Stimulated activated CD4-positive, alpha-beta T cell treated with anti-CD3 and anti-CD28 coated beads, Interleukin-15, amount 100 ng/mL, for 1 hour (primary cell): ENCODE data around the gene SRC.

Experiments
- DNase-seq, 2 donors: peaks; one replicate each; pipeline ENCODE4 v3.0.0-alpha.2; 2020; ENCODE audit warnings: low read depth in 1 of 2, low spot score in 1 of 2

The SRC gene

DNA sequence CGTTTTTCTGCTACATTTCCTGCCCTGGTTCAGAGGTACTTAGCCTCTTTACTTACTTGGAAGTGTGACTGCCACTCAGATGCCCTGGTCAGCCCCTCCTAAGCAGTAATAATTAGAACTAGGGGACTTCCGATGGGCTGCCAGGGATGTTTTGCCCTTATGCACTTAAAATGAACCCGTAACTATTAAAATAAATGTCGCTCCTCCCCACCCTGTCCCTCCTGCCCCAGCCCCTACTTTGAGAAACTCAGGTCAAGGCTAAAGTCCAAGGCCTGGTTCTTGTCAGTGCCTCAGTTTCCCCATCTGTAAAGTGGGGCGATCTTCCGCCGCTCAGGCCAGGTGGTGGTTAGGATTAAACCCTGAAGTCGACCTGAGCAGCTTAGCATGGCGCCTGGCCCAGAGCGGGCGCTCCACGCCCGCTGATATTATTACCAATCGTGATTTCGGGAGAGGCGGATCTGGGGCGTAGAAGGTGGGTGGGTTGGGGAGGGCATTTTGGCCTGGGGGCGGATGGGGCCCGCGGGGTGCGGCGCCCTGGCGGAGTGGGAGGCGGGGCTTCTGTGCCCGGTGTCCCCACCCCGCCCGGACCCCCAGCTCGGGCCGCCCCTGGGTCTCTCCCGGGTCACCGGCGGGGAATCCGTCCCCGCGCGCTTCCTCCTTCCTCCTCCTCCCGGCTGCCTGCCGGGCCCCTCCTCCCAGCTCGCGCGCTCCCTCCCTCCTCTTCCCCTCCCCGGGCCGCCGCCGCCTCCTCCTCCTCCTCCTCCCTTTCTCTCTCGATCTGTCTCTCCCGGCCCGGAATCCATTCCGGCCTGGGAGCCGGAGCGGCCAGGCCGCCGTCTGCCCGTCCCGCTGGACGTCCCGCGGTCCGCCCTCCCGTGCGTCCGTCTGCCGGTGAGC, at the start of gene SRC:
Gene SRC (plus strand): TSS at position 802 of the 897 bp plus-strand sequence. CDS start 38,014 bp downstream, outside the sequence.
- peak in 1 of 2 donors; percentile 19 for DNase-seq

DNA sequence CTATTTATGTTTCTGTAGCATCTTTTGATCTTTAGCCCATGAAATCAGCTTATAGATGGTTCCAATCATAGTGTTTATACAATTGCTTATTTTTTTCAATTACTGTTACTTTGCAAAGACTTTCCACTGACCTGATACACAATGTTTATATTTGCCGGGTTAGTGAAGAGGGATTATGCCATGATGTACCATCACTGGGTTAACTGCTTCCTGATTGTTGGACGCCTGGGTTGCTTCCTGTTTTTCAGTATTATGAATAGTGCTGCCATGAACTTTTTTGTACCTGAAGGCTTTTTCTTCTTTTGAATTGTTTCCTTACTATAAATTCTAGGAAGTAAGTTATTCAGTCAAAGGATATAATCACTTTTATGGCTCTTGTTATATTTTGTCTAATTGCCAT, 49.6 kb upstream of the SRC start:
- DNase-seq, result no peak

DNA sequence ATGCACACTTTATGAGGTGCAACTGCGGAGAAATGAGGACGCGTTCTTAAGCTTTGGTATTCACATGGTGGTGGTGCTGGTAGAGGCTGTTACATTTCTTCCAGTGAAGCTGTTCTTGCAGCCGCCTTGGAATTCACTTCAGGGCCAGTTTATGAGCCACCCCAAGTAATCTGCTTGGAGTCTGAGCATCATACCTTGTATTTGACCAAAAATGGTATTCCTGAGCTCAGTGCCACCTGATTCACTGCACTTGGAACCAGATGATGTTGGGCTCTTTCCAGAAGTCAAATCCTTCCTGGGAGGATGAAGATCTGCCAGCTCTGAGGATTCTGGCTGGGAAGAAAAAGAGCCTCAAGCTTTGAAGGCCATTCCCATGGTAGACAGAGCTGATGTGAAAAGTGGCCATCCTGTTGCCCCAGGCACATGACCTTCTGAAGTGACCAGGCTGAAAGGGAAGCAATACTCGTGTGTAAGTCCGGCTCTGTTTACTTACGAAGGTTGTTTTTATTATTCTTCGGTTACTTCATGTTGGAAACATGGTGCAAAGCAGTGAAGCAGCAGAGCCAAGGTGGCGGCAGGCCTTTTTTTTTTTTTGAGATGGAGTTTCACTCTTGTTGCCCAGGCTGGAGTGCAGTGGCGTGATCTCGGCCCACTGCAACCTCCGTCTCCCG, 48.7 kb upstream of the SRC start:
- no peak for DNase-seq

DNA sequence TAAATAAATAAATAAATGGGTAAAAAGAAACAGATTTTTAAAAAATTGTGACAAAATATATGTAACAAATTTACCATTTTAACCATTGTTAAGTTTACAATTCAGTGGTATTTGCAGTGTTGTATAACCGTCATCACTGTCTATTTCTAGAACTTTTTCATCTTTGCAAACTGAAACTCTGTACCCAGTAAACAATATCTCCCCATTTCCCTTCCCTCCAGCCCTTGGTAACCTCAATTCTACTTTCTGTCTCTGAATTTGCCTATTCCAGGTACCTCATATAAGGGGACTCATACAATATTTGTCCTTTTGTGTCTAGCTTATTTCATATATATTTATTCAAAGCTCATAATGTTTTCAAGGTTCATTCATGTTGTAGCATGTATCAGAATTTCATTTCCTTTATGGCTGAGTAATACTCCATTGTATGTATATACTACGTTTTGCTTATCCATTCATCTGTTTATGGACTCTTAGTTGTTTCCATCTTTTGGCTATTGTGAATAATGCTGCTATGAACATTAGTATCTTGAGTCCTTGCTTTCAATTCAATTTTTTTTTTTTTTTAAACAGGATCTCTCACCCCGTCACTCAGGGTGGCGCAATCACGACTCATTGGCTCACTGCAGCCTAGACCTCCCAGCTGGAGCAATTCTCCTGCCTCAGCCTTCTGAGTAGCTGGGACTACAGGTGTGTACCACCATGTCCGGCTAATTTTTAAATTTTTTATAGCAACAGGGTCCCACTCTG, 47.6 kb upstream of the SRC start:
- DNase-seq, result no peak

DNA sequence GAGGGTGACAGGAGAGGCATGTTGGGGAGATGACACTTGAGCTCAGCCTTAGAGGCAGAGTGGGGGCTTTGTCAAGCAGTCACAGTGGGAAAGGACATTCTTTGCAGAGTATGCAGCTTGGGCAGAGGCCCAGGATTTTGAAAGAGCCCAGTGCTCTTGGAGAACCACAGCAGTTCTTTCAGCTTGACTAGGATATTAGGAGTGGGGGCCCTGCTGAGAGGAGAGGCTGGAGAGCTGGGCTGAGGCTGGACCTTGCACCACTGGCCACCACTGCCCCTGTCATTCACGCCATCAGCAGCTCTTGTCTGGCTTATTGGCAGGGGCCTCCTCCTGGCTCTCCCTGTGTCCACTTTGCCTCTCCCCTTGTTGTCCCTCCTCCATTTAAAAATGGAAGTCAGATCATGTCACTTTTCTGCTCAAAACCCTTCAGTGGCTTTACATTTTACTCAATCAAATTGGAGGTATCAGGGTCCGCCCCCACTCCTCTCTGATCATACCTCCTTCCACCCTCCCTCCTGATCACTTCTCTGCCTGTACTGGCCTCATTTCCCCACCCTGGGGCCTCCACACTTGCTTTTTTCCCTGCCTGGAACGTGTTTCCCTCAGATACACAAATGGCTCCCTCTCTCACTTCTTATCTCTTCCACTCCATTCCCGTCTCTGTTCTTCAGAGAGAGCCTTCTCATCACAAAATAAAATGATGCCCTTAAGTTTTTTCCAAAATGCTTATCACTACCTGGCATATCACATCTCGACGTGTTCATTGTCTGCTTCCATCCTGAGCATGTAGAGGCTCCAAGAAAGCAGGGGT, 46.0 kb upstream of the SRC start:
- DNase-seq, result no peak

DNA sequence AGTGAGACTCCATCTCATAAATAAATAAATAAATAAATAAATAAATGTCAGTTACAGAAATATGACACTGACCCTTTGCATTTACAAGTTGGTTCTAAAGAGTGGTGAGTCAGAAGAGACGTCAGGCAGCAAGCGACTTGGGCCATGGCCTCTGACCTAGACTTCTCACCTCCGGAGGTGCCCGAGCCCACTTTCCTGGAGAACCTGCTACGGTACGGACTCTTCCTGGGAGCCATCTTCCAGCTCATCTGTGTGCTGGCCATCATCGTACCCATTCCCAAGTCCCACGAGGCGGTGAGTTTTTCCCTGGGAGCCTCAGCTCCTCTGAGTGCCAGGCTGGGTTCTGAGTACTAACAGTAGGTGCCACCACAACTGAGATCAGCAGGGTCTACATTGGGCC, 44.8 kb upstream of the SRC start:
- no peak for DNase-seq

DNA sequence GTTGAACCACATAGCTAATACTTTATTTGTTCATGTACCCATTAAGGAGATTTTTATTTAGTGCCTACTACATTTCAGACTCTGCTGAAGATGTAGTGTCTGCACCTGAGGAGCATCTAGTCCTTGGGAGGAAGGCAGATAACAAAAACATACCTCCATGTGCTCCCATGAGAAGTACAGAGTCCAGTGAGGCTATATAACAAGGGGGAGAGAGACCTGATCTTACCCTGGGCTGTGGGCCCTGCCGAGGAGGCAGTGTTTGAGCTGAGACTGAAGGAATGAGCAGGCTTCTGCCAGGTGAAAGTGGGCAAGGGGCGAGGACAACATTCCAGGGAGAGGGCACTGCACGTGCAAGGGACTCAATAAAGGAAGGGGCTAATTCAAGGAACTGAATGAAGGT, 44.4 kb upstream of the SRC start:
- no peak for DNase-seq

DNA sequence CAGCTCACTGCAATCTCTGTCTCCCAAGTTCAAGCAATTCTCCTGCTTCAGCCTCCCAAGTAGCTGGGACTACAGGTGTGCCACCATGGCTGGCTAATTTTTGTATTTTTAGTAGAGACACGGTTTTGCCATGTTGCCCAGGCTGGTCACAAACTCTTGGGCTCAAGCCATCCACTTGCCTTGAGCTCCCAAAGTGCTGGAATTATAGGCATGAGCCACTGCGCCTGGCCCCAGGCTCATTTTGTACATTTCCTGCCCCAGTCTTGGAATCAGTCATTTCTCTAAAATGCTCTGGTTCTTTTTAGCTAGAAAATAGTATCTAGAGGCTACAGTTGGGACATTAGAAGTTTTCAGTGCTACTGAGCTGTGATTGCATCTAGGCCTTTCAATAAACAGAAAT, 43.0 kb upstream of the SRC start:
- no peak for DNase-seq

DNA sequence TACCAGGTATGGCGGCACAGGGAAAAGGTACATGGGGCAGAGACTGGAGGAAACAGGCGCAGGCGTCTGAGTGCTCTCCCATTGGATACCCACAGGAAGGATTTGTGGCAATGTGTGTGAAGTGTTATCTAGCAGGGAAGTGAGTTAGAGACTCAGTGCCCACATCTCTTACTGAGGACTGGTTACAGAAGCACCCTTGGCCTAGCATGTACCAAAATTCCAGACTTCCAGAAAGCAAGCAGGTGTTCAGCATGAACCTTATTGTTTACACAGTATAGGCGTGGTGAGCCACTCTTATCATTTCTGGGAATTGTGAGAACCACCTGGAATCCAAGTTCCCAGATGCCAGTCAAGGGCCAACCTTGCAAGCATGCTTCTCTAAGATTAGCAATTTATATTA, 42.3 kb upstream of the SRC start:
- no peak for DNase-seq

DNA sequence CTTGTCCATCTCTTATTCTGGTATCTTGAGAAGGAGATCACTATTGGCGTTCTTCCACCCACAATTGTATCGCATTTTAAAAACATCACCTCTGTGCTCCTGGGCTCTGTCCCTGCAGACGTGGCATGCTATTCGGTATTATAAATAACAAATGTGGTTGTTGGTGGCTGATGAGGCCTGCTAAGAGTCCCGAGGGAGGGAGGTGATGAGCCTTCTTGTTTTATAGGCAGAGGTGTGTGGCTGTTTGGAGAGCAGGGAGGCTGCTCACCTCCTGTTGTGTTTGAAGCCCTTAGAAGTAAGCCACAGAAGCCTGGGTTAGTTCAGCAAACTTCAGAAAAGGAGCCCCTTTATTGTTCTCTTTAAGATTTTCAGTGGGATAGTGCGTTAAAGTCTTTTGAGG, 40.9 kb upstream of the SRC start:
- no peak for DNase-seq

DNA sequence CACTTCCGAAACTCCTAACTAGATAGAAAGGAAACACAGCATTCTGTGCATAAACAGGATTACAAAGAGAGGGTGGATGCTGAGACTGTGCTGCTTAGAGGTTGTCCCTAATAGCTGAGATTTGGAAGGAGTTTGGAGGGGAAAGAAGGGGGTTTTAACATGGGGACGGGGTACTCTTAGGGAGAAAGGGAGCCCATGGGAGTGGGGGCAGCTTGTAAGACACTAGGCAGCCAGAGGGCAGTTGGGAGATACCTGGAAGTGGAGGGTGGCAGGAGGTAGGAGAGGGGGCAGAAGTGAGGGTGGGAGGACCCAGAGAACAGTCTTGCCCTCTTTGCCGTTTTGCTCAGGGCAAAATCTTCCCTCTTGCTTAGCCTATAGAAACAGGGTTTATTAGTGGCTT, 40.1 kb upstream of the SRC start:
- DNase-seq, result no peak

DNA sequence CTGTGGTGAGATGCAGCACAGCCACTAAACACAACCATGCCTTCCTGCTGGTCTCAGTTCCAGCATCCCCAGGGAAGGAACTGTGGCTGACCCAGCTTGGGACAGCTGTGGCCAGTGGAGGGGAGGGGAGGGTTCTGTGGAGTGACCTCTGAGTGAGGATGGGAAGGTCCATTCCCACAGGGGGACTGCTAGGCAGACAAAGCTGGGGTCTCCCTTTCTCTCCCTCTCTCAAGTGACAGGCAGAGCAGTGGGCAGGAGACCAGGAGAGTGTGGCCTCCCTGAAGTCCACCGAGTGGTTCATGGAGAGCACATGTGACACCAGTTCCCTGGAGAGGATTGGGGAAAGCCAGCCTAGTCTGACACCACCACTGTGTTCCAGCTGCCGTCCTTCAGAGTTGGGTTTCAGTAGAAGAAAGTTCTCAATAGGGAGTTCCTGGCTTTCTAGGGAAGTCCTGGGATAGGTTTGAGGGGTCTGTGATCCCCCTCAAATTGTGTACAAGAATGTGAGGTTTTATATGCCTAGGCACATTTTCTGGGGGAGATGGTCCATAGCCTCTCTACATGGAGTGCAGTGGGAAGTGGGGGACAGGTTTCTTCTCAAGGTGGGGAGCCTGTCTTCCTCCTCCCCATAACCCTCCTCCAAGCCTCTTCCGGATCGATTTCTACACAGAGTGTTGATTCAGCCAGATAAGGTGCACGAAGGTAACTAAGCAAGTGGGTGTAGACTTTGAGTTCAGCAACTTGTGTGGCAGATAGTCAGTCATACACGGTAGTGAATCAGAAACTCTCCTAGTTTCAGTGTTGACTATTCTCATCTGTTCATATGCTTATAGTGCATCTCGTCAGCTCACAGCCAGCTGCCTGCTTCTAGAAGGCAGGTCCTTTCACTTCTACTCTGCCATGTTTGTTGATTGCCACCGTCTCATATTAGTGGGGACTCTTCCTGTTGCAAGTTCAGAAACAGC, 37.6 kb upstream of the SRC start:
- DNase-seq, result no peak

DNA sequence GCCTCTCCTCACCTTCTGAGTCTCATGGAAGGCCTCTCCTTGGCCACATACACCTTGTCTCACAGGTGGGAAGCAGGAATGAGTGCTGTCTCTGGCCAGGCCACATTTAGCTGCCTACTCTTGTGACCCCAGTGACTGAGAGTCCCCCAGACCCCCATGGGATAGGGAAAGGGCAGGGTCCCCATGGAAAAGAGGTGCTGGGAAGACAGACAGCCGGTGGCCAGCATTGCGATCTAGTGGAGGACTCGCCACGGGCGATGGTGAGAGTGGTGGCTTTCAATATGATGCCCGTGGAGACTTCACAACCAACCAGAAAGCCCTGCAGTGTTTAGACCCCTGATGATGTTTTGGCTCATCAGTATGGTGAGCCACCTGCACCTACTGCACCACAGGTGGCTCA, 36.6 kb upstream of the SRC start:
- DNase-seq, result no peak

DNA sequence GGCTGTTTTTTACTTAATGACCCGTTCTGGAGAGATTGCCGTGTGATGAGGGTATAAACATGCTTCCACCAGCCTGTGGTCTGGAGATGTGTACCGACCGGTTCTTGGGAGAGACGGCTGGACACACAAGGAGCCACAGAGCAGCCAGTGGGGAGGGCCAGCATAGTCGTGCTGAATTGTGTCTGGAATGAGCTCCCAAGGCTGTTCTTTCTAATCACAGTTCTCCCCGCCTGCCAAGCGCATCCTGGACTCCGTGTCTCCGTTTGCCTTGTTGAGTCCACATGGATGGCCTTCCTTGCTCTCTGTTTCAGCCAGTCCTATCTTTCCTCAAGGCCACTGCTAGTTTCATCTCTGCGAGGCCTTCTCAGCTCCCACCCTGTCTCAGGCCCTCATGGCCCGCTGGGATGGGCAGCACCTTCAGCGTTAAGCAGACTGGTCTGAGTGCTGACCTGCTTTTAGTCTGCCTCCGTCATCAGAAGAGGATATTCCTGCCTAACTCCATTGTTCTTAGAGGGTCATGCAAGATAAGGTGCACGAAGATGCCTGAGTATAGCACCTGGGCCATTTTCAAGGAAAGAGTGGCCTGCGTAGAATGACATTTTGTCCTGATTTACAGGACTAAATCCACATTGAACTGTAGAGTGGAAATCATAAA, 35.9 kb upstream of the SRC start:
- DNase-seq, result no peak

DNA sequence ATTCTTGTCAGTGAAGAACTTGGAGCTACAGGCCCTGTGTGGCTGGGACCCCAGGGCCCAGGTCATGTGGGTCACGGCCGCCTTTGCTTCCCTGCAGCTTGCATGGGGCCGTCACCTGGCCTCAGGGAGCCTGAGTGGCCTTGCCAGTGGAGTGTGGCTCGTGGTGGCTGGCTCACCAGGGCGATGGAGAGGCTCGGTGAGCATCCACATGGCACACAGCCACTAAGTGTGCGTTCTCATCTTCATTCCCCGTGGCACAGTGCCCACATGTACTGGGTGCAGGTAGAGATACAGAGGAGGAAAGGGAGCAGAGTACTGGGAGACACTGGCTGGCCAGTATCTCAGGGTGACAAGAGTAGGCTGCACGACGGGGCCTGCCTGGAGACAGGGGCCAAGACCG, 35.0 kb upstream of the SRC start:
- no peak for DNase-seq

DNA sequence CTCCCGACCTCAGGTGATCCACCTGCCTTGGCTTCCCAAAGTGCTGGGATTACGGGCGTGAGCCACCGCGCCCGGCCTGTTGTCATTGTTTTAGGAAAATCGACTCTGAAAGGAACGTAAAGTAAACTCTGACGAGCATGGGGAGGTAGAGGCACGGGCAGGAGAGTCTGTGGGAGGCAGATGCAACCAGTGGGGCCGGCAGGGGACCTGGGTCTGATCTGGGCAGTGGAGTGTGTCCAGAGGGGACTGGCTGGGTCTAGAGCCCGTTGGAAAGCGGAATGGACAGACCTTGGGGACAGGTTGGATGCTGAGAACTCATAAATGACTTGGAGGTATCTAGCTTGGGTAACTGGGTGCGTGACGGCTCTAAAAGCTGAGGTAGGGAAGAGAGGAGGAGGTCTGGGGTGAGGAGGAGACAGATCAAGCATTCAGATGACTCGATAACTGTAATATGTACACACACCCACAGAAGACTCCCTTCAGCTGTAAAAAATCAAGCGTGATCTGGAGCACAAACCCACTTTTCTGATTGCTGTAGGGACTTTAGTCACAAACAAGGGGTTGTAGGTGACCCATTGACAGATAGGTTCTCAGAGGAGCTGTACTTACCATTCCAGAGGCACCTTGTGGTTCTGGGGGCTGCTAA, 34.1 kb upstream of the SRC start:
- no peak for DNase-seq

DNA sequence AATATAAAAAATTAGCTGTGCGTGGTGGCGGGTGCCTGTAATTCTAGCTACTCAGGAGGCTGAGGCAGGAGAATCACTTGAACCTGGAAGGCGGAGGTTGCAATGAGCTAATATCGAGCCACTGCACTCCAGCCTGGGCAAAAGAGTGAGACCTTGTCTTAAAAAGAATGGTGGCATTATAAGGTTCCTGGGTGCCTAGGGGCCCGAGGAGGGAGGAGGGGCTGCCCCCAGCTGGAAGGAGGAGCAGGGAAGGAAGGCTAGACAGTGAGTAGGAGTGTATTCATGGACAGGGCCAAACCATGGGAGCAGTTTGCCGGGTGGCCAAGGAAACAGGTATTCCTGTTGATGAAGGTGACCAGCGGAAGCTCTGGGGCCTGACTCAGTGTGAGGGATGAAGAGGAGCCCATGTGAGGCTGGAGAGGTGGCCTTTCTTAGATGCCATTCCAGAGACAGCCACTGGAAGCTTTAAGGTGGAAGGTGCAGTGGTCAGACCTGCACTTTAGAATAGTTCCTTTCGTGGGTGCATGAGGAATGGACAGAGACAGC, 32.3 kb upstream of the SRC start:
- no peak for DNase-seq

DNA sequence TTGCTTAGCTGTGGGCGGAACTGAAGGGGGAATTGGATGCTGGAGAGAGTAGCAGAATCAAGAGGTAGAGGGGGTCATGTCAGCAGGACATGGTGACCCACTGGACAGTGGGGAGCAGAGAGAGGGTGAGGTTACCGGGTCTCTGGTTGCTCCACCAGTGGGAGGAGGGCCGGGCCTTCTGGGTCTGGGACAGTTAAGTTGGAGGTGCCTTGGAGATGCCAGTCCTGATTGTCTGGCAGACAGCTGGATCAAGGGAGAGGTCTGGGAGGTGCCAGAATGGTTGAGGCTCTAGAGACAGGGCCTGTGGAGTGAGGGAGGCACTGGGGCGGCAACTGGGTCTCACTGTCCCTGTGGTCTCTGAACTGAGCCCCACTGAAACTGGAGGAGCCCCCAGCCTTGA, 31.8 kb upstream of the SRC start:
- DNase-seq, result no peak

DNA sequence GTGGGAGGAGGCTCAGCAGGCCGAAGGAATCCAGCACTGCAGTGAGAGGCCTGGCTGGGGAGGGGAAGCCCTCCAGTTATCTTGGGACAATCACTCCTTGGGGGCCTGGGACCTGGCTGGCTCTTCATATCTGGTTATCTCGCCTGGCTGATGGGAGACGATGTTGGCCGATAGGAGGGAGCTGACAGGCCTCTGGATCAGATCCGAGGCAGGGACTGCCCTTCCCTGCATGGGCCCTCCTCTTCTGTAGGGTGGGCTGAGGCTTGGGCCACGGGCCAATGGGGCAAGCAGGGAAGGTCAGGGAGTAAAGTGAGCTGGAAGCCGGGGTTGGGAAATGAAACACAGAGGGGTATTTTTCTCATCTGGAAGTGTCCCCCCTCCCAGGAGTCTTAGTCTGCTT, 31.3 kb upstream of the SRC start:
- DNase-seq, result no peak
